HEK293 (cell line): Measurements from ENCODE around the gene MYO1D.
A peak's percentile ranks its signal among the peaks of the same experiment; 100 is the strongest.

Experiments used
- CTCF ChIA-PET: fragments of 350-600 bp; formaldehyde crosslinking; extraction: SDS; loops from one replicate; lab custom pipeline; 2021; ENCODE audit warnings: antibody characterized with exemption; lab: Yijun Ruan, JAX
- POLR2A ChIA-PET: fragments of 300-600 bp; formaldehyde crosslinking; extraction: SDS; loops from one replicate; lab custom pipeline; 2020; ENCODE audit warnings: antibody characterized with exemption, inconsistent platforms; lab: Yijun Ruan, JAX
- H3K27ac ChIP-seq: fragments of 200-500 bp; sonication (Bioruptor generic); 2 replicates; pipeline ENCODE4 v1.5.1; 2014; ENCODE audit warnings: low read depth, low read length, control low read depth, inconsistent platforms; ENCODE audit errors: extremely low read depth
- H3K36me3 ChIP-seq, 2 experiments: fragments of 200-500 bp in 1 of 2; sonication (Bioruptor generic) in 1 of 2; 1 replicate in 1 of 2; 2 replicates in 1 of 2; pipeline ENCODE4 v1.5.1; 2014 to 2017; ENCODE audit warnings: inconsistent platforms in 2 of 2, low read length in 2 of 2; ENCODE audit not compliant: control insufficient read depth in 2 of 2, insufficient read depth in 1 of 2
- H3K4me1 ChIP-seq: fragments of 200-500 bp; sonication (Bioruptor generic); 2 replicates; pipeline ENCODE4 v1.5.1; 2014; ENCODE audit warnings: mild to moderate bottlenecking, low read length, inconsistent platforms; ENCODE audit not compliant: control insufficient read depth, insufficient read depth
- H3K4me3 ChIP-seq: 2 replicates; pipeline ENCODE4 v1.5.1; 2011; ENCODE audit warnings: low read depth, mild to moderate bottlenecking, control low read depth, low read length, moderate library complexity
- H3K9me3 ChIP-seq: fragments of 200-500 bp; sonication (Bioruptor generic); 2 replicates; pipeline ENCODE4 v1.5.1; 2014; ENCODE audit warnings: low read depth, low read length, inconsistent platforms; ENCODE audit not compliant: control insufficient read depth, insufficient read depth
- EGR2 ChIP-seq: fragments of 450-650 bp; formaldehyde crosslinking; IDR thresholded peaks from 2 replicates; pipeline ENCODE4 v1.5.1; 2016; ENCODE audit warnings: low read depth, missing biosample characterization, missing genetic modification characterization
- GLIS2 ChIP-seq: fragments of 450-650 bp; formaldehyde crosslinking; IDR thresholded peaks from 2 replicates; pipeline ENCODE4 v1.5.1; 2016; ENCODE audit warnings: missing biosample characterization, missing genetic modification characterization
- KLF1 ChIP-seq: fragments of 450-650 bp; formaldehyde crosslinking; IDR thresholded peaks from 2 replicates; pipeline ENCODE4 v1.5.1; 2016; ENCODE audit warnings: missing biosample characterization, missing genetic modification characterization
- KLF16 ChIP-seq: fragments of 450-650 bp; formaldehyde crosslinking; IDR thresholded peaks from 2 replicates; pipeline ENCODE4 v1.5.1; 2017; ENCODE audit warnings: missing biosample characterization, missing genetic modification characterization
- KLF7 ChIP-seq: fragments of 450-650 bp; formaldehyde crosslinking; IDR thresholded peaks from 2 replicates; pipeline ENCODE4 v1.5.1; 2016; ENCODE audit warnings: missing biosample characterization, missing genetic modification characterization, borderline replicate concordance
- KLF9 ChIP-seq: fragments of 450-650 bp; formaldehyde crosslinking; IDR thresholded peaks from 2 replicates; pipeline ENCODE4 v1.5.1; 2016; ENCODE audit warnings: missing biosample characterization, missing genetic modification characterization, low read depth
- OVOL3 ChIP-seq: fragments of 450-650 bp; formaldehyde crosslinking; IDR thresholded peaks from 2 replicates; pipeline ENCODE4 v1.5.1; 2016; ENCODE audit warnings: missing biosample characterization, missing genetic modification characterization
- PRDM1 ChIP-seq: fragments of 450-650 bp; formaldehyde crosslinking; IDR thresholded peaks from 2 replicates; pipeline ENCODE4; 2016; ENCODE audit warnings: missing biosample characterization, missing genetic modification characterization
- ZEB2 ChIP-seq: fragments of 450-650 bp; formaldehyde crosslinking; IDR thresholded peaks from 2 replicates; pipeline ENCODE4 v1.5.1; 2016; ENCODE audit warnings: missing biosample characterization, missing genetic modification characterization
- ZIC2 ChIP-seq: fragments of 450-650 bp; formaldehyde crosslinking; IDR thresholded peaks from 2 replicates; pipeline ENCODE4 v1.5.1; 2016; ENCODE audit warnings: missing biosample characterization, missing genetic modification characterization
- ZNF132 ChIP-seq: fragments of 450-650 bp; formaldehyde crosslinking; IDR thresholded peaks from 2 replicates; pipeline ENCODE4 v1.5.1; 2017; ENCODE audit warnings: missing biosample characterization, missing genetic modification characterization, borderline replicate concordance
- ZNF146 ChIP-seq: fragments of 450-650 bp; formaldehyde crosslinking; IDR thresholded peaks from 2 replicates; pipeline ENCODE4 v1.5.1; 2016; ENCODE audit warnings: missing biosample characterization, missing genetic modification characterization
- ZNF174 ChIP-seq: fragments of 450-650 bp; formaldehyde crosslinking; IDR thresholded peaks from 2 replicates; pipeline ENCODE4 v1.5.0; 2017; ENCODE audit warnings: missing biosample characterization, mild to moderate bottlenecking, missing genetic modification characterization
- ZNF2 ChIP-seq: fragments of 450-650 bp; formaldehyde crosslinking; IDR thresholded peaks from 2 replicates; pipeline ENCODE4 v1.5.1; 2016; ENCODE audit warnings: missing biosample characterization, missing genetic modification characterization
- ZNF292 ChIP-seq: fragments of 450-650 bp; formaldehyde crosslinking; IDR thresholded peaks from 2 replicates; pipeline ENCODE4 v1.5.1; 2016; ENCODE audit warnings: low read depth, missing biosample characterization, missing genetic modification characterization, borderline replicate concordance
- ZNF391 ChIP-seq: fragments of 450-650 bp; formaldehyde crosslinking; IDR thresholded peaks from 2 replicates; pipeline ENCODE4 v1.5.1; 2016; ENCODE audit warnings: low read depth, missing biosample characterization, missing genetic modification characterization, borderline replicate concordance
- ZNF423 ChIP-seq: fragments of 450-650 bp; formaldehyde crosslinking; IDR thresholded peaks from 2 replicates; pipeline ENCODE4 v1.5.1; 2016; ENCODE audit warnings: missing biosample characterization, missing genetic modification characterization
- ZNF48 ChIP-seq: fragments of 450-650 bp; formaldehyde crosslinking; IDR thresholded peaks from 2 replicates; pipeline ENCODE4 v1.5.1; 2016; ENCODE audit warnings: missing biosample characterization, missing genetic modification characterization
- ZNF585B ChIP-seq: fragments of 450-650 bp; formaldehyde crosslinking; IDR thresholded peaks from 2 replicates; pipeline ENCODE4 v1.5.1; 2016; ENCODE audit warnings: missing biosample characterization, missing genetic modification characterization
- ZNF600 ChIP-seq: fragments of 450-650 bp; formaldehyde crosslinking; IDR thresholded peaks from 2 replicates; pipeline ENCODE4 v1.5.1; 2016; ENCODE audit warnings: missing biosample characterization, missing genetic modification characterization
- ZNF664 ChIP-seq: fragments of 450-650 bp; formaldehyde crosslinking; IDR thresholded peaks from 2 replicates; pipeline ENCODE4 v1.5.1; 2016; ENCODE audit warnings: missing biosample characterization, missing genetic modification characterization
- TF ChIP-seq, protein P1 (sequence below): fragments of 450-650 bp; formaldehyde crosslinking; IDR thresholded peaks from 2 replicates; pipeline ENCODE4 v1.5.1; 2016; ENCODE audit warnings: missing biosample characterization, missing genetic modification characterization
- TF ChIP-seq, protein P2 (sequence below): fragments of 450-650 bp; formaldehyde crosslinking; IDR thresholded peaks from 2 replicates; pipeline ENCODE4 v1.5.1; 2016; ENCODE audit warnings: missing biosample characterization, missing genetic modification characterization
- TF ChIP-seq, protein P3 (sequence below): fragments of 450-650 bp; formaldehyde crosslinking; IDR thresholded peaks from 2 replicates; pipeline ENCODE4 v1.5.1; 2017; ENCODE audit warnings: missing biosample characterization, missing genetic modification characterization
- TF ChIP-seq, protein P4 (sequence below): fragments of 450-650 bp; IDR thresholded peaks from 2 replicates; pipeline ENCODE4 v1.5.1; 2018; ENCODE audit warnings: missing biosample characterization, missing genetic modification characterization
- TF ChIP-seq, protein P5 (sequence below): fragments of 450-650 bp; formaldehyde crosslinking; IDR thresholded peaks from 2 replicates; pipeline ENCODE4 v1.5.1; 2016; ENCODE audit warnings: missing biosample characterization, missing genetic modification characterization, low read depth
- TF ChIP-seq, protein P6 (sequence below): fragments of 450-650 bp; formaldehyde crosslinking; optimal IDR thresholded peaks from 2 replicates; pipeline ENCODE3; 2016; ENCODE audit warnings: missing biosample characterization, mild to moderate bottlenecking, missing genetic modification characterization

Gene MYO1D

DNA sequence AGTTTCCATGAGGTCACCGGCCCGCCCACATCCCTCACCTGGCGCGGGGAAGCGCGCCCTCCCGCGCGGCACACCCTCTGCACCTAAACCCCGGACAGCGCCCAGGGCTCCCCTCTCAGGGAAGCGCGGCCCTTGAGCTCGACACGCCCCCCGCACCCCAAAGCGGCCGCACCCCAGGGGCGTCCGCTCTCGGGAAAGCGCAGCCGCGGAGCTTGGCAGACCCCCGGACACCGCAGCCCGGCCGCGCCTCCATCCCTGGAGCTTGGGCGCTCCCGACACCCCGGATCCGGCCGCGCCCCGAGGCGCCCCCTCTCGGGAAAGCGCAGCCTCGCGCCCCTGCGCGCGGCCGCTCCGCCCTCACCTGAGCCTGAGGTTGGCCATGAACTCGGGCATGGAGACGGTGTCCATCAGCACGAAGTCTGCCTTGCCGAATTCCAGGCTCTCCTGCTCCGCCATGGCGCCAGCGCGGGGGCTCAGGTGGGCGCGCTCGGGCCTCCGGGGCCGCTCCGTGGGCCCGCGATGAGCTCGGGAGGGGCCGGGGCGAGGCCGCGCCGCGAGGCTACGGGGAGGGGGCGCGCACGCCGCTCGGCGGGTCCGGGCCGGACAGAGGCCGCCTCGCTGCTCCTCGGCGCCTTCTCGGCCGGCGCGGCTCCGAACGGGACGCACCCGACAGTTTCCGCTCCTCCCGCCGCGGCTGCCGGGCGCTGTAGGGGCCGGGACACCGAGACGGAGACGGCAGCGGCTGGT lies at the start of gene MYO1D:
Gene MYO1D (minus strand): TSS at position 708 of the 747 bp plus-strand sequence. CDS start 252 bp downstream, at position 456.
- POLR2A ChIA-PET = interaction anchor here (0.6 to 1.4 kb wide), 8 partner anchors 10 to 52 kb away, joined by 3 to 5 read pairs (median 4); no protein-coding TSS in a partner anchor
- H3K4me3 ChIP-seq = peak within 1 kb of the TSS; percentile 88
- H3K27ac ChIP-seq = peak within 1 kb of the TSS; percentile 96
- no peaks in the 10 kb centered on the region for H3K9me3 ChIP-seq
- peaks cover 9% of the 10 kb centered on the region for H3K4me1 ChIP-seq
- CTCF ChIA-PET = interaction anchor here (0.6 to 6.8 kb wide), 46 partner anchors 8 to 432 kb away, joined by 3 to 211 read pairs (median 8); partner anchors contain the start of gene PSMD11
- H3K36me3 ChIP-seq = peaks cover 0 to 7% of the 10 kb centered on the region in 2 experiments; a peak in 1 of 3 replicates
- TF ChIP-seq ZNF132 (tag by site-specific recombination) = no peak
- peak; percentile 93 for TF ChIP-seq KLF9 (tag by site-specific recombination)
- peak; percentile 80; the same call in 1 of the 2 replicates for TF ChIP-seq PRDM1
- TF ChIP-seq ZNF585B (tag by site-specific recombination) = no peak
- TF ChIP-seq ZNF391 (tag by site-specific recombination) = no peak
- TF ChIP-seq ZEB2 = peak; percentile 96
- peak; percentile 37; the same call in 1 of the 2 replicates for TF ChIP-seq ZIC2
- TF ChIP-seq ZNF48 = no peak
- no peak for TF ChIP-seq ZNF146 (tag by site-specific recombination)
- no peak for TF ChIP-seq ZNF174
- no peak for TF ChIP-seq ZNF292 (tag by site-specific recombination)
- TF ChIP-seq, protein P1, sequence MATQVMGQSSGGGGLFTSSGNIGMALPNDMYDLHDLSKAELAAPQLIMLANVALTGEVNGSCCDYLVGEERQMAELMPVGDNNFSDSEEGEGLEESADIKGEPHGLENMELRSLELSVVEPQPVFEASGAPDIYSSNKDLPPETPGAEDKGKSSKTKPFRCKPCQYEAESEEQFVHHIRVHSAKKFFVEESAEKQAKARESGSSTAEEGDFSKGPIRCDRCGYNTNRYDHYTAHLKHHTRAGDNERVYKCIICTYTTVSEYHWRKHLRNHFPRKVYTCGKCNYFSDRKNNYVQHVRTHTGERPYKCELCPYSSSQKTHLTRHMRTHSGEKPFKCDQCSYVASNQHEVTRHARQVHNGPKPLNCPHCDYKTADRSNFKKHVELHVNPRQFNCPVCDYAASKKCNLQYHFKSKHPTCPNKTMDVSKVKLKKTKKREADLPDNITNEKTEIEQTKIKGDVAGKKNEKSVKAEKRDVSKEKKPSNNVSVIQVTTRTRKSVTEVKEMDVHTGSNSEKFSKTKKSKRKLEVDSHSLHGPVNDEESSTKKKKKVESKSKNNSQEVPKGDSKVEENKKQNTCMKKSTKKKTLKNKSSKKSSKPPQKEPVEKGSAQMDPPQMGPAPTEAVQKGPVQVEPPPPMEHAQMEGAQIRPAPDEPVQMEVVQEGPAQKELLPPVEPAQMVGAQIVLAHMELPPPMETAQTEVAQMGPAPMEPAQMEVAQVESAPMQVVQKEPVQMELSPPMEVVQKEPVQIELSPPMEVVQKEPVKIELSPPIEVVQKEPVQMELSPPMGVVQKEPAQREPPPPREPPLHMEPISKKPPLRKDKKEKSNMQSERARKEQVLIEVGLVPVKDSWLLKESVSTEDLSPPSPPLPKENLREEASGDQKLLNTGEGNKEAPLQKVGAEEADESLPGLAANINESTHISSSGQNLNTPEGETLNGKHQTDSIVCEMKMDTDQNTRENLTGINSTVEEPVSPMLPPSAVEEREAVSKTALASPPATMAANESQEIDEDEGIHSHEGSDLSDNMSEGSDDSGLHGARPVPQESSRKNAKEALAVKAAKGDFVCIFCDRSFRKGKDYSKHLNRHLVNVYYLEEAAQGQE = peak; percentile 88
- TF ChIP-seq, protein P2, sequence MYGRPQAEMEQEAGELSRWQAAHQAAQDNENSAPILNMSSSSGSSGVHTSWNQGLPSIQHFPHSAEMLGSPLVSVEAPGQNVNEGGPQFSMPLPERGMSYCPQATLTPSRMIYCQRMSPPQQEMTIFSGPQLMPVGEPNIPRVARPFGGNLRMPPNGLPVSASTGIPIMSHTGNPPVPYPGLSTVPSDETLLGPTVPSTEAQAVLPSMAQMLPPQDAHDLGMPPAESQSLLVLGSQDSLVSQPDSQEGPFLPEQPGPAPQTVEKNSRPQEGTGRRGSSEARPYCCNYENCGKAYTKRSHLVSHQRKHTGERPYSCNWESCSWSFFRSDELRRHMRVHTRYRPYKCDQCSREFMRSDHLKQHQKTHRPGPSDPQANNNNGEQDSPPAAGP = peak; percentile 84; the same call in 1 of the 2 replicates
- TF ChIP-seq KLF1 = peak; percentile 92
- peak; percentile 97 for TF ChIP-seq GLIS2 (tag by site-specific recombination)
- peak; percentile 51; the same call in 1 of the 2 replicates for TF ChIP-seq ZNF2 (tag by site-specific recombination)
- TF ChIP-seq ZNF423 (tag by site-specific recombination) = peak; percentile 86
- TF ChIP-seq, protein P3, sequence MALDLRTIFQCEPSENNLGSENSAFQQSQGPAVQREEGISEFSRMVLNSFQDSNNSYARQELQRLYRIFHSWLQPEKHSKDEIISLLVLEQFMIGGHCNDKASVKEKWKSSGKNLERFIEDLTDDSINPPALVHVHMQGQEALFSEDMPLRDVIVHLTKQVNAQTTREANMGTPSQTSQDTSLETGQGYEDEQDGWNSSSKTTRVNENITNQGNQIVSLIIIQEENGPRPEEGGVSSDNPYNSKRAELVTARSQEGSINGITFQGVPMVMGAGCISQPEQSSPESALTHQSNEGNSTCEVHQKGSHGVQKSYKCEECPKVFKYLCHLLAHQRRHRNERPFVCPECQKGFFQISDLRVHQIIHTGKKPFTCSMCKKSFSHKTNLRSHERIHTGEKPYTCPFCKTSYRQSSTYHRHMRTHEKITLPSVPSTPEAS (tag by site-specific recombination) = no peak
- TF ChIP-seq EGR2 (tag by site-specific recombination) = peak; percentile 55
- peak; percentile 82 for TF ChIP-seq KLF16 (tag by site-specific recombination)
- peak; percentile 51; the same call in 1 of the 2 replicates for TF ChIP-seq KLF7
- TF ChIP-seq, protein P4, sequence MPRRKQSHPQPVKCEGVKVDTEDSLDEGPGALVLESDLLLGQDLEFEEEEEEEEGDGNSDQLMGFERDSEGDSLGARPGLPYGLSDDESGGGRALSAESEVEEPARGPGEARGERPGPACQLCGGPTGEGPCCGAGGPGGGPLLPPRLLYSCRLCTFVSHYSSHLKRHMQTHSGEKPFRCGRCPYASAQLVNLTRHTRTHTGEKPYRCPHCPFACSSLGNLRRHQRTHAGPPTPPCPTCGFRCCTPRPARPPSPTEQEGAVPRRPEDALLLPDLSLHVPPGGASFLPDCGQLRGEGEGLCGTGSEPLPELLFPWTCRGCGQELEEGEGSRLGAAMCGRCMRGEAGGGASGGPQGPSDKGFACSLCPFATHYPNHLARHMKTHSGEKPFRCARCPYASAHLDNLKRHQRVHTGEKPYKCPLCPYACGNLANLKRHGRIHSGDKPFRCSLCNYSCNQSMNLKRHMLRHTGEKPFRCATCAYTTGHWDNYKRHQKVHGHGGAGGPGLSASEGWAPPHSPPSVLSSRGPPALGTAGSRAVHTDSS (tag by site-specific recombination) = no peak
- TF ChIP-seq ZNF664 = no peak
- TF ChIP-seq, protein P5, sequence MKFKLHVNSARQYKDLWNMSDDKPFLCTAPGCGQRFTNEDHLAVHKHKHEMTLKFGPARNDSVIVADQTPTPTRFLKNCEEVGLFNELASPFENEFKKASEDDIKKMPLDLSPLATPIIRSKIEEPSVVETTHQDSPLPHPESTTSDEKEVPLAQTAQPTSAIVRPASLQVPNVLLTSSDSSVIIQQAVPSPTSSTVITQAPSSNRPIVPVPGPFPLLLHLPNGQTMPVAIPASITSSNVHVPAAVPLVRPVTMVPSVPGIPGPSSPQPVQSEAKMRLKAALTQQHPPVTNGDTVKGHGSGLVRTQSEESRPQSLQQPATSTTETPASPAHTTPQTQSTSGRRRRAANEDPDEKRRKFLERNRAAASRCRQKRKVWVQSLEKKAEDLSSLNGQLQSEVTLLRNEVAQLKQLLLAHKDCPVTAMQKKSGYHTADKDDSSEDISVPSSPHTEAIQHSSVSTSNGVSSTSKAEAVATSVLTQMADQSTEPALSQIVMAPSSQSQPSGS = peak; percentile 66
- TF ChIP-seq, protein P6, sequence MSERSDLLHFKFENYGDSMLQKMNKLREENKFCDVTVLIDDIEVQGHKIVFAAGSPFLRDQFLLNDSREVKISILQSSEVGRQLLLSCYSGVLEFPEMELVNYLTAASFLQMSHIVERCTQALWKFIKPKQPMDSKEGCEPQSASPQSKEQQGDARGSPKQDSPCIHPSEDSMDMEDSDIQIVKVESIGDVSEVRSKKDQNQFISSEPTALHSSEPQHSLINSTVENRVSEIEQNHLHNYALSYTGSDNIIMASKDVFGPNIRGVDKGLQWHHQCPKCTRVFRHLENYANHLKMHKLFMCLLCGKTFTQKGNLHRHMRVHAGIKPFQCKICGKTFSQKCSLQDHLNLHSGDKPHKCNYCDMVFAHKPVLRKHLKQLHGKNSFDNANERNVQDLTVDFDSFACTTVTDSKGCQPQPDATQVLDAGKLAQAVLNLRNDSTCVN = peak; percentile 94
- 0 out of 2 replicates have a peak, but pooled peaks have one; percentile 47 for TF ChIP-seq ZNF600 (tag by site-specific recombination)
- no peak for TF ChIP-seq OVOL3 (tag by site-specific recombination)
